Neural progenitor cell (in vitro differentiated cells): ENCODE data around the gene ZNF480.

Experiments used
- EZH2 ChIP-seq: fragments of 200-600 bp; sonication (generic); IDR thresholded peaks from 2 replicates; pipeline ENCODE4 v1.6.1; 2017; ENCODE audit warnings: antibody characterized with exemption, mild to moderate bottlenecking, moderate library complexity
- TF ChIP-seq, protein P1 (sequence below): fragments of 200-600 bp; sonication (generic); IDR thresholded peaks from 2 replicates; pipeline ENCODE4 v1.5.1; 2017; ENCODE audit warnings: antibody characterized with exemption, mild to moderate bottlenecking

DNA sequence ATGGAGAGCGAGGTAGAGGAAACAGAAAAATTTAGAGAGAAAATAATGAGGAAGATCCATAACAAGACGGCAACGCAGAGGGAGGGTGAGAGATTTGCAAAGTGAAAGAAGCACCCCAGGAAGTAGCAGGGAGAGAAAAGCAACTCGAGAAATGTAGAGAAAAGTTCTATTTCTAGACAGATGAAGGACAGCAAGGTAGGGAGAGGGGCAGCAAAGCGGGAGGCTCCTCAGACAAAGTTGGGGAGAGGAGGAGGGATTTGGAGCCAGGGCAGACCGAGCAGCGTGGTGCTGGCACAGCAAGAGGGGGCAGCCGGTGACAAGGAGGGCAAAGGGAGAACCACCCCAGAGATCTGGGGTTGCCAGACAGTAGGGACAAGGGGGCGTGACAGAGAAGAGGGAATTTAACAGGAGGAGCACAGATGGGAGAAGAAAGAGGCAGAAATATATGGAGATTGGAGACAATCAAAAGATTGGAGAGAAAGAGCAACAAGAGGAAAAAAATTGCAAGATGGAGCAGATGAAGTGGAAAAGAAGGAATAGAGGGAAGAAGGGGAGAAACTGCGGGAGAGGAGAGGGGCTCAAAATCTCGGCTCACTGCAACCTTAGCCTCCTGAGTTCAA lies 26.6 kb upstream of the ZNF480 start:
- TF ChIP-seq, protein P1, sequence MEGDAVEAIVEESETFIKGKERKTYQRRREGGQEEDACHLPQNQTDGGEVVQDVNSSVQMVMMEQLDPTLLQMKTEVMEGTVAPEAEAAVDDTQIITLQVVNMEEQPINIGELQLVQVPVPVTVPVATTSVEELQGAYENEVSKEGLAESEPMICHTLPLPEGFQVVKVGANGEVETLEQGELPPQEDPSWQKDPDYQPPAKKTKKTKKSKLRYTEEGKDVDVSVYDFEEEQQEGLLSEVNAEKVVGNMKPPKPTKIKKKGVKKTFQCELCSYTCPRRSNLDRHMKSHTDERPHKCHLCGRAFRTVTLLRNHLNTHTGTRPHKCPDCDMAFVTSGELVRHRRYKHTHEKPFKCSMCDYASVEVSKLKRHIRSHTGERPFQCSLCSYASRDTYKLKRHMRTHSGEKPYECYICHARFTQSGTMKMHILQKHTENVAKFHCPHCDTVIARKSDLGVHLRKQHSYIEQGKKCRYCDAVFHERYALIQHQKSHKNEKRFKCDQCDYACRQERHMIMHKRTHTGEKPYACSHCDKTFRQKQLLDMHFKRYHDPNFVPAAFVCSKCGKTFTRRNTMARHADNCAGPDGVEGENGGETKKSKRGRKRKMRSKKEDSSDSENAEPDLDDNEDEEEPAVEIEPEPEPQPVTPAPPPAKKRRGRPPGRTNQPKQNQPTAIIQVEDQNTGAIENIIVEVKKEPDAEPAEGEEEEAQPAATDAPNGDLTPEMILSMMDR, result no peak
- TF ChIP-seq EZH2, result no peak
